ENCODE measurements around the gene GAGE13.
A peak's percentile ranks its signal among the peaks of the same experiment; 100 is the strongest.
"Not testable (repeated sequence)": the region's sequence is repeated elsewhere in the genome, so short reads cannot be mapped to it uniquely, and the experiment has no call there.

GAGE13 gene

DNA sequence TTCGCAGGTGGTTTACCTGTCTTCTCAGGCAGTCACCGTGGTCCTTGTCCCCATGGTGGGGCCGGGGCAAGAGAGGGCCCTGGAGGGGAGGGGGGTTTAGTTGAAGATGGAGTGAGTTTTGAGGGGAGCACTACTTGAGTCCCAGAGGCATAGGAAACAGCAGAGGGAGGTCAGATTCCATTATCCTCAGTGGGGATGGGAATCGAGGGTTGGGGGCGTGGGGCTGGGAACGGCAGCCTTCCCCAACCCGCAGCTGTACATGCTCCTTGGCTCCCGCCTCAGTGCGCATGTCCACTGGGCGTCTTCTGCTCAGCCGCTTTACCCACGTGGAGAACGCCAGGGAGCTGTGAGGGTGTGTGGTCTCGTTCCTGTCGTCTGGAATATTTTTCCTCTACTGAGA lies 28.0 kb upstream of the GAGE13 start, which contains the start of gene GAGE10:
TSS of gene GAGE10 (plus strand) at position 301 of the 400 bp plus-strand sequence. CDS start 1,214 bp downstream, outside the sequence.
- no peak for ATAC-seq (ENCODE audit: insufficient read depth, low read depth)
- Histone ChIP-seq H3K27me3 (ENCODE audit: insufficient read depth, low read length, poor library complexity) (no peaks in the 10 kb centered on the region), H2AFZ (ENCODE audit: low read depth, low read length) (no peak within 1 kb of the TSS), H3K36me3 (ENCODE audit: insufficient read depth, low read length) (no peaks in the 10 kb centered on the region), H3K4me2 (ENCODE audit: insufficient read depth, low read length) (no peak within 1 kb of the TSS), H3K9ac (ENCODE audit: low read depth, low read length) (no peak within 1 kb of the TSS), H3K4me3 (ENCODE audit: low read depth in 1 of 2, low read length in 2 of 2) (no peak within 1 kb of the TSS), H3K4me1 (ENCODE audit: insufficient read depth, low read length) (no peaks in the 10 kb centered on the region), H4K20me1 (ENCODE audit: insufficient read depth, low read length) (no peaks in the 10 kb centered on the region), H3K9me3 (ENCODE audit: insufficient read depth, low read length, severe bottlenecking) (no peaks in the 10 kb centered on the region), H3K27ac (ENCODE audit: low read length) (no peak within 1 kb of the TSS), H3K79me2 (ENCODE audit: insufficient read depth, low read length) (no peaks in the 10 kb centered on the region)
- DNase-seq: no peak
- TF ChIP-seq EZH2 (IDR thresholded peaks at IDR 0.05; ENCODE audit: borderline replicate concordance, low read depth, low read length, severe bottlenecking): no peak
- TF ChIP-seq, protein P1, sequence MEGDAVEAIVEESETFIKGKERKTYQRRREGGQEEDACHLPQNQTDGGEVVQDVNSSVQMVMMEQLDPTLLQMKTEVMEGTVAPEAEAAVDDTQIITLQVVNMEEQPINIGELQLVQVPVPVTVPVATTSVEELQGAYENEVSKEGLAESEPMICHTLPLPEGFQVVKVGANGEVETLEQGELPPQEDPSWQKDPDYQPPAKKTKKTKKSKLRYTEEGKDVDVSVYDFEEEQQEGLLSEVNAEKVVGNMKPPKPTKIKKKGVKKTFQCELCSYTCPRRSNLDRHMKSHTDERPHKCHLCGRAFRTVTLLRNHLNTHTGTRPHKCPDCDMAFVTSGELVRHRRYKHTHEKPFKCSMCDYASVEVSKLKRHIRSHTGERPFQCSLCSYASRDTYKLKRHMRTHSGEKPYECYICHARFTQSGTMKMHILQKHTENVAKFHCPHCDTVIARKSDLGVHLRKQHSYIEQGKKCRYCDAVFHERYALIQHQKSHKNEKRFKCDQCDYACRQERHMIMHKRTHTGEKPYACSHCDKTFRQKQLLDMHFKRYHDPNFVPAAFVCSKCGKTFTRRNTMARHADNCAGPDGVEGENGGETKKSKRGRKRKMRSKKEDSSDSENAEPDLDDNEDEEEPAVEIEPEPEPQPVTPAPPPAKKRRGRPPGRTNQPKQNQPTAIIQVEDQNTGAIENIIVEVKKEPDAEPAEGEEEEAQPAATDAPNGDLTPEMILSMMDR (IDR thresholded peaks at IDR 0.05; ENCODE audit: borderline replicate concordance, extremely low read depth, low read length, poor library complexity, severe bottlenecking): no peak

DNA sequence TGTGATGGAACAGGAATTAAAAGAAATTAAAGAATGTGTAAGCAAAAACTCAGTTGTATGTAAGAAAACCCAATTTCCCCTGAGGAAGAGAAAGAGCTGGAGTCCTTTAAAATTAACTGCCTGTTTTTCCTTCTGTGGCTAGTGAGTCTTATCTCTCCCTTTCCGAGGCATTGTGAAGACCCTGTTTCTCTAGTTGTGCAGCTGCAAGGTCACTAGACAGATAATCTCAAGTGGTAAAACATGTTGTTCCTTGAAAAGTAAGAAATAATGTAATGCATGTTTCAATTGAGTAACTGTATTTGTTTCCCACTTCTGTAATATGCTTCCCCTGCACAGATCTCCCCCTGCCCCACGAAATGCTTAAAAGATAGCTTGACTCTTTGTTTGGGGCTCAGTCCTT lies 23.6 kb upstream of the GAGE13 start:
- not testable (repeated sequence) for ATAC-seq (ENCODE audit: insufficient read depth, low read depth); H3K27me3 ChIP-seq (ENCODE audit: insufficient read depth, low read length, poor library complexity); H3K4me3 ChIP-seq (ENCODE audit: low read depth in 1 of 2, low read length in 2 of 2); DNase-seq; H3K9ac ChIP-seq (ENCODE audit: low read depth, low read length); H2AFZ ChIP-seq (ENCODE audit: low read depth, low read length); H3K4me2 ChIP-seq (ENCODE audit: insufficient read depth, low read length); H3K79me2 ChIP-seq (ENCODE audit: insufficient read depth, low read length); H4K20me1 ChIP-seq (ENCODE audit: insufficient read depth, low read length); H3K36me3 ChIP-seq (ENCODE audit: insufficient read depth, low read length); H3K9me3 ChIP-seq (ENCODE audit: insufficient read depth, low read length, severe bottlenecking); H3K27ac ChIP-seq (ENCODE audit: low read length)
- peaks cover 20% of the 10 kb centered on the region for H3K4me1 ChIP-seq (ENCODE audit: insufficient read depth, low read length)

DNA sequence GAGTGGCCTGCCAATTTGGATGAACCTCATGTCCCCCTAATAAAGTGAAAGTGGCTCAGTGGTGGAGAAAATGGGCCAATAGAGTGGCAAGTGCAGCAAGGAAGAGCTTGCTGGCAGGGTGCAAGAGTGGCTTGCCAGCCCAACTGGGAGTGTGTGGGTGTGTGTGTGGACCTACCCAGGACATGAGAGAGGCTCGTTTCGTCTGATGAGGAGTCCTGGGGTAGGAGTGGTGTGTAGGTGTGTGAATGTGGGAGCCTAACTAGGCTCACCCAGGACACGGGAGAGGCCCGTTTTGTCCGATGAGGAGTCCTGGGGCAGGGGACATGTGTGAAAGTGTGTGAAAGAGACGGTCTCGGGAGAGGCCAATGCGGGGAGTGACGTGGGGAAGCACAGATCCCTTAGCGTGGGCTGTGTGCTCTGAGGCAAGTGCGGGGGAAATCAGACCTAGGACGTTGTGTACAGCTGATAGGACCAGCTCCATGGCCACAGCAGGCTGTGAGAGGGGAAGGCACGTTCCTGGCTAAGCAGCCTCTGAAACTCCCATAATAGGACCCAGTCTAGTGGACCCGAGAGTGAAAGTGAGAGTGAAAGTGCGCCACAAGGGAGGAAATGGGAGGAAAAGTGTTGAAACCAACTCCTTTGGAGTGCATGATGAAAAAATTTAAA lies 22.6 kb upstream of the GAGE13 start:
- Histone ChIP-seq H3K4me1 (ENCODE audit: insufficient read depth, low read length) (peaks cover 20% of the 10 kb centered on the region), H3K4me3 (ENCODE audit: low read depth in 1 of 2, low read length in 2 of 2) (no peak overlapping the region), H3K27ac (ENCODE audit: low read length) (peak overlapping the region; percentile 29), H3K36me3 (ENCODE audit: insufficient read depth, low read length) (no peaks in the 10 kb centered on the region), H3K27me3 (ENCODE audit: insufficient read depth, low read length, poor library complexity) (no peaks in the 10 kb centered on the region), H4K20me1 (ENCODE audit: insufficient read depth, low read length) (no peaks in the 10 kb centered on the region), H3K9ac (ENCODE audit: low read depth, low read length) (no peak overlapping the region), H3K4me2 (ENCODE audit: insufficient read depth, low read length) (peak overlapping the region; percentile 57), H3K9me3 (ENCODE audit: insufficient read depth, low read length, severe bottlenecking) (no peaks in the 10 kb centered on the region), H3K79me2 (ENCODE audit: insufficient read depth, low read length) (no peaks in the 10 kb centered on the region), H2AFZ (ENCODE audit: low read depth, low read length) (peak overlapping the region; percentile 68)
- DNase-seq (peak; percentile 36), ATAC-seq (ENCODE audit: insufficient read depth, low read depth) (peak; percentile 79)
- TF ChIP-seq, protein P1 (IDR thresholded peaks at IDR 0.05; ENCODE audit: borderline replicate concordance, extremely low read depth, low read length, poor library complexity, severe bottlenecking): no peak
- no peak for TF ChIP-seq EZH2 (IDR thresholded peaks at IDR 0.05; ENCODE audit: borderline replicate concordance, low read depth, low read length, severe bottlenecking)

DNA sequence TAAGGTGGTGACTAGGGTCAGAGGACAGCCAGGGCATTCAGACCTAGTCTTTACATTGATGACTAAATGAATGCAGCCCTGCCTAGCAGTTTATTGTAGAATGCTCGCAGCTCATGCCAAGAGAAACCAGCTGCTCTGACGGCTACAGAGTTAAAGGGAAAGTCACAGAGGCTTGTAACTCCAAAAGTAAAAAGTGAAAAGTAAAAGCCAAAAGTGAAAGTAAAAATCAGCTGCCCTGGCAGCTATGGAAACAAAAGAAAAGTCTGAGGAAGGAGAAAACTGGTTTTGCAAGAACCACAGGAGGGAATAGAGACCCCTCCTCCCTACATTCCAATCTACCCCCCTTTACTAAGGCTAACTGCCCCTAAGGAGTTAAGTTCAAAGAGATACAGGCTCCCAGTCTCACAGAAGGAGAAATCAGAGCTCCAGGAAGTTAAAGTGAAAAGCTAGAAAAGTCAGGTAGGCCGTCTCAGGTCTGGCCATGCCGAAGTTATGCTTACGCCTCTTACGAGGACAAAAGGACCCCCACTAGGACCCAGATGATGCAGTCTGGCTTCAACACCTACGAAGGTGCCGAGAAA lies 21.9 kb upstream of the GAGE13 start:
- peak; percentile 83 for ATAC-seq (ENCODE audit: insufficient read depth, low read depth)
- peak; percentile 32 for DNase-seq
- Histone ChIP-seq H3K4me1 (ENCODE audit: insufficient read depth, low read length) (peaks cover 20% of the 10 kb centered on the region), H3K36me3 (ENCODE audit: insufficient read depth, low read length) (no peaks in the 10 kb centered on the region), H4K20me1 (ENCODE audit: insufficient read depth, low read length) (no peaks in the 10 kb centered on the region), H3K4me3 (ENCODE audit: low read depth in 1 of 2, low read length in 2 of 2) (peak overlapping the region in 1 of 2 experiments; percentile 36; a peak in 1 of 4 replicates), H3K27ac (ENCODE audit: low read length) (peak overlapping the region; percentile 61), H2AFZ (ENCODE audit: low read depth, low read length) (peak overlapping the region; percentile 68), H3K9ac (ENCODE audit: low read depth, low read length) (0 out of 2 replicates have a peak overlapping the region, but pooled peaks have one; percentile 30), H3K9me3 (ENCODE audit: insufficient read depth, low read length, severe bottlenecking) (no peaks in the 10 kb centered on the region), H3K4me2 (ENCODE audit: insufficient read depth, low read length) (peak overlapping the region; percentile 57), H3K79me2 (ENCODE audit: insufficient read depth, low read length) (no peaks in the 10 kb centered on the region), H3K27me3 (ENCODE audit: insufficient read depth, low read length, poor library complexity) (no peaks in the 10 kb centered on the region)
- TF ChIP-seq EZH2 (IDR thresholded peaks at IDR 0.05; ENCODE audit: borderline replicate concordance, low read depth, low read length, severe bottlenecking): no peak
- TF ChIP-seq, protein P1 (IDR thresholded peaks at IDR 0.05; ENCODE audit: borderline replicate concordance, extremely low read depth, low read length, poor library complexity, severe bottlenecking): no peak
